A549 (cell line): ENCODE measurements around the gene VENTX. TPM values are rescaled to one million over a fixed set of nuclear protein-coding genes. Genes with fewer than 3 reads are reported as not detected.

Source experiments
- ATAC-seq, 2 experiments: fragments of 200-7000 bp in 1 of 2; fragments of >200 bp in 1 of 2; cut with Nextera tagmentation in 1 of 2; cut with Tn5 transposase in 1 of 2; 3 replicates each; pipeline versions ENCODE4 v1.8.0 to v1.9.1; 2018 to 2020; ENCODE audit warnings: mild to moderate bottlenecking in 1 of 2, moderate library complexity in 1 of 2
- CTCF ChIA-PET: fragments of 300-600 bp; sonication (Branson Sonifier 250); formaldehyde crosslinking; extraction: SDS; loops from one replicate; lab custom pipeline; 2021; ENCODE audit warnings: antibody characterized with exemption, inconsistent platforms; lab: Yijun Ruan, JAX
- POLR2A ChIA-PET: fragments of 350-600 bp; formaldehyde crosslinking; extraction: SDS; loops from one replicate; lab custom pipeline; 2021; ENCODE audit warnings: antibody characterized with exemption, inconsistent platforms; lab: Yijun Ruan, JAX
- DNase-seq, 2 experiments: peaks; one replicate each; pipeline versions ENCODE4 v3.0.0 to v3.0.0-alpha.2; 2011 to 2016; ENCODE audit warnings: low read depth in 1 of 2, low spot score in 1 of 2
- FAIRE-seq: peaks from 2 replicates; lab custom pipeline; 2011; peaks lifted over from hg19 to GRCh38; lab: Jason Lieb, UNC
- H3K27ac ChIP-seq, 2 experiments: fragments of >200 bp; sonication (Bioruptor Twin); formaldehyde crosslinking; 3 replicates each; pipeline ENCODE4 v1.5.1; 2016 to 2017
- H3K4me1 ChIP-seq: fragments of >200 bp; sonication (Bioruptor Twin); formaldehyde crosslinking; 3 replicates; pipeline ENCODE4 v1.6.1; 2016
- H3K4me2 ChIP-seq: fragments of >200 bp; sonication (Bioruptor Twin); formaldehyde crosslinking; 3 replicates; pipeline ENCODE4 v1.6.1; 2016
- H3K4me3 ChIP-seq: fragments of >200 bp; sonication (Bioruptor Twin); formaldehyde crosslinking; 3 replicates; pipeline ENCODE4 v1.5.1; 2016
- H3K9me3 ChIP-seq: fragments of >200 bp; sonication (Bioruptor Twin); formaldehyde crosslinking; 3 replicates; pipeline ENCODE4 v1.6.1; 2016
- ATOH8 ChIP-seq: fragments of 250-450 bp; sonication (Bioruptor Pico); IDR thresholded peaks from 2 replicates; pipeline ENCODE4 v1.5.0; 2020; ENCODE audit warnings: low read depth, mild to moderate bottlenecking, moderate library complexity
- BHLHE40 ChIP-seq: IDR thresholded peaks from 2 replicates; pipeline ENCODE4 v1.6.1; 2012; ENCODE audit warnings: low read depth, low read length, inconsistent platforms
- CTCF ChIP-seq: fragments of >200 bp; sonication (Bioruptor Twin); formaldehyde crosslinking; IDR thresholded peaks from 3 replicates; pipeline ENCODE4 v1.5.1; 2016
- E2F6 ChIP-seq: IDR thresholded peaks from 2 replicates; pipeline ENCODE4 v1.6.1; 2012; ENCODE audit warnings: low read depth, borderline replicate concordance
- EHF ChIP-seq: fragments of 250-450 bp; sonication (Bioruptor Pico); IDR thresholded peaks from 2 replicates; pipeline ENCODE4 v1.5.0; 2020; ENCODE audit warnings: mild to moderate bottlenecking
- EHMT2 ChIP-seq: fragments of 200-600 bp; sonication (generic); IDR thresholded peaks from 2 replicates; pipeline ENCODE4 v1.6.1; 2016; ENCODE audit warnings: antibody characterized with exemption, low read depth, mild to moderate bottlenecking, moderate library complexity
- ELK1 ChIP-seq: fragments of 150-350 bp; IDR thresholded peaks from 2 replicates; pipeline ENCODE4 v1.6.1; 2014; ENCODE audit warnings: low read depth, mild to moderate bottlenecking, low read length
- EP300 ChIP-seq, 2 experiments: fragments of >200 bp; sonication (Bioruptor Twin); formaldehyde crosslinking; IDR thresholded peaks; 2 replicates in 1 of 2; 3 replicates in 1 of 2; pipeline ENCODE4 v1.6.1; 2016 to 2017
- ESRRA ChIP-seq: fragments of 150-350 bp; IDR thresholded peaks from 2 replicates; pipeline ENCODE4 v1.6.1; 2014; ENCODE audit warnings: mild to moderate bottlenecking, low read length, borderline replicate concordance
- FOSB ChIP-seq: fragments of 250-450 bp; sonication (Bioruptor Pico); IDR thresholded peaks from 2 replicates; pipeline ENCODE4 v1.5.0; 2020; ENCODE audit warnings: mild to moderate bottlenecking, moderate library complexity
- FOXS1 ChIP-seq: fragments of 250-450 bp; sonication (Bioruptor Pico); IDR thresholded peaks from 2 replicates; pipeline ENCODE4 v1.5.0; 2020; ENCODE audit warnings: mild to moderate bottlenecking, moderate library complexity
- HES2 ChIP-seq: fragments of >200 bp; sonication (Bioruptor Twin); formaldehyde crosslinking; IDR thresholded peaks from 2 replicates; pipeline ENCODE4 v1.6.1; 2016
- HEYL ChIP-seq: fragments of 250-450 bp; sonication (Bioruptor Pico); IDR thresholded peaks from 2 replicates; pipeline ENCODE4 v1.8.0; 2021; ENCODE audit warnings: mild to moderate bottlenecking, moderate library complexity
- HOXB5 ChIP-seq: fragments of 250-450 bp; sonication (Bioruptor Pico); IDR thresholded peaks from 2 replicates; pipeline ENCODE4 v1.5.0; 2020; ENCODE audit warnings: mild to moderate bottlenecking, moderate library complexity
- JUNB ChIP-seq: fragments of >200 bp; sonication (Bioruptor Twin); formaldehyde crosslinking; IDR thresholded peaks from 2 replicates; pipeline ENCODE4 v1.6.1; 2016
- MAX ChIP-seq: IDR thresholded peaks from 2 replicates; pipeline ENCODE4 v1.6.1; 2012
- MYC ChIP-seq: IDR thresholded peaks from 2 replicates; pipeline ENCODE4 v1.6.1; 2012; ENCODE audit warnings: mild to moderate bottlenecking, inconsistent platforms, low read length, improper control_type of control experiment, borderline replicate concordance
- PBX3 ChIP-seq: IDR thresholded peaks from 2 replicates; pipeline ENCODE4 v1.6.1; 2012
- PHF8 ChIP-seq: fragments of 200-600 bp; sonication (generic); IDR thresholded peaks from 2 replicates; pipeline ENCODE4 v1.6.1; 2016; ENCODE audit warnings: low read depth, mild to moderate bottlenecking, antibody characterized with exemption, moderate library complexity, borderline replicate concordance
- POLR2A ChIP-seq: IDR thresholded peaks from 2 replicates; pipeline ENCODE4 v1.6.1; 2012; ENCODE audit warnings: mild to moderate bottlenecking, low read length
- RAD21 ChIP-seq, 2 experiments: fragments of >200 bp in 1 of 2; sonication (Bioruptor Twin) in 1 of 2; formaldehyde crosslinking in 1 of 2; IDR thresholded peaks in 1 of 2; conservative IDR thresholded peaks in 1 of 2; 2 replicates in 1 of 2; 3 replicates in 1 of 2; pipeline ENCODE4 v1.6.1; 2012 to 2018; ENCODE audit warnings: inconsistent platforms in 1 of 2
- RNF2 ChIP-seq: fragments of 200-600 bp; sonication (generic); IDR thresholded peaks from 2 replicates; pipeline ENCODE4 v1.6.1; 2016; ENCODE audit warnings: low read depth, mild to moderate bottlenecking, antibody characterized with exemption, moderate library complexity, borderline replicate concordance
- SMC3 ChIP-seq: fragments of >200 bp; sonication (Bioruptor Twin); formaldehyde crosslinking; IDR thresholded peaks from 3 replicates; pipeline ENCODE4 v1.6.1; 2018; ENCODE audit warnings: inconsistent platforms
- SREBF2 ChIP-seq: fragments of 450-650 bp; IDR thresholded peaks from 2 replicates; pipeline ENCODE4 v1.6.1; 2014; ENCODE audit warnings: mild to moderate bottlenecking, moderate library complexity
- TFCP2L1 ChIP-seq: fragments of 250-450 bp; sonication (Bioruptor Pico); IDR thresholded peaks from 2 replicates; pipeline ENCODE4 v1.5.0; 2021; ENCODE audit warnings: mild to moderate bottlenecking
- TP53 ChIP-seq: fragments of 250-450 bp; sonication (Bioruptor Pico); IDR thresholded peaks from 2 replicates; pipeline ENCODE4 v1.5.0; 2021; ENCODE audit warnings: mild to moderate bottlenecking, moderate library complexity
- ZC3H11A ChIP-seq: fragments of 450-650 bp; IDR thresholded peaks from 2 replicates; pipeline ENCODE4 v1.6.1; 2014; ENCODE audit warnings: antibody characterized with exemption, mild to moderate bottlenecking
- ZNF302 ChIP-seq: fragments of 250-450 bp; sonication (Bioruptor Pico); IDR thresholded peaks from 2 replicates; pipeline ENCODE4 v1.9.0; 2021; ENCODE audit warnings: inconsistent platforms, mild to moderate bottlenecking, moderate library complexity
- ZSCAN20 ChIP-seq: fragments of 250-450 bp; sonication (Bioruptor Pico); IDR thresholded peaks from 2 replicates; pipeline ENCODE4 v1.8.0; 2022; ENCODE audit warnings: mild to moderate bottlenecking, moderate library complexity
- WGBS: methylation state at CpG from one replicate; pipeline ENCODE4 v1.1.6; 2017; ENCODE audit errors: missing lambda C conversion rate; 5-methylcytosine and 5-hydroxymethylcytosine counted together
- polyA plus RNA-seq, 4 experiments: library from polyadenylated mRNA; depleted of rRNA in 3 of 4; stranded (reverse); fragments of >200 nt; fragmentation: RNase III in 1 of 4; extraction: RNeasy Plus Mini Kit Qiagen cat#74134 plus additional on column Dnase treatment in 1 of 4; gene quantifications; 2 replicates in 3 of 4; 3 replicates in 1 of 4; pipeline ENCODE4 v1.2.3, GENCODE V29; 2011 to 2017

Gene VENTX
- polyA plus RNA-seq, 2 of the 4 experiments (the other 2 are of a cell fraction), result not detected

- CTCF ChIA-PET, result interaction anchor here (1.7 to 3.1 kb wide), 2 partner anchors 13 to 37 kb away, joined by 3 to 9 read pairs; no protein-coding TSS in a partner anchor
These were observed 32.5 kb downstream of the VENTX start for GRCh38 chr10:133270204-133270603.

GRCh38 chr10:133270773-133271297, 33.2 kb downstream of the VENTX start:
- ChIA-PET CTCF (interaction anchor here (0.8 to 3.1 kb wide), 5 partner anchors 8 to 37 kb away, joined by 3 to 9 read pairs (median 3); no protein-coding TSS in a partner anchor), POLR2A (no interaction called here)
- no peak for ATAC-seq
- Histone ChIP-seq H3K4me1 (peaks cover under 1% of the 10 kb centered on the region; the same call in 1 of the 3 replicates), H3K4me2 (no peak overlapping the region), H3K4me3 (no peak overlapping the region), H3K27ac (no peak overlapping the region), H3K9me3 (no peaks in the 10 kb centered on the region)
- DNase-seq, result no peak
- WGBS, result no CpG with 5 or more reads among the region's 19 CpGs
- no peak for FAIRE-seq
- TF ChIP-seq HES2 (no peak), PBX3 (no peak), ZSCAN20 (CRISPR knock-in tag) (no peak), POLR2A (no peak), PHF8 (no peak), HEYL (CRISPR knock-in tag) (no peak), EP300 (IDR thresholded peaks at IDR 0.05) (no peak), EHMT2 (no peak), HOXB5 (CRISPR knock-in tag) (no peak), ESRRA (no peak), RAD21 (conservative IDR thresholded peaks at IDR 0.05 in 1 of 2, IDR thresholded peaks at IDR 0.05 in 1 of 2) (no peak), RNF2 (no peak), ZNF302 (CRISPR knock-in tag) (no peak), SMC3 (no peak), TP53 (no peak)

More at GRCh38 chr10:133270204-133270603, 32.5 kb downstream of the VENTX start:
- POLR2A ChIA-PET, result no interaction called here
- DNase-seq (no peak), ATAC-seq (no peak), FAIRE-seq (no peak)
- Histone ChIP-seq H3K4me1 (peaks cover 7% of the 10 kb centered on the region; the same call in 2 of the 3 replicates), H3K9me3 (no peaks in the 10 kb centered on the region), H3K4me2 (no peak overlapping the region)
- WGBS, result 84% methylated on average over 13 of the region's 20 CpGs
- TF ChIP-seq MAX (no peak), PHF8 (no peak), ELK1 (no peak), HEYL (CRISPR knock-in tag) (no peak), FOXS1 (CRISPR knock-in tag) (no peak), MYC (no peak), RNF2 (no peak), FOSB (CRISPR knock-in tag) (no peak), E2F6 (no peak), TFCP2L1 (CRISPR knock-in tag) (no peak), ATOH8 (no peak), ZSCAN20 (CRISPR knock-in tag) (no peak), BHLHE40 (no peak), POLR2A (no peak), SREBF2 (no peak), EHF (CRISPR knock-in tag) (no peak), TP53 (no peak), CTCF (no peak), JUNB (no peak), ZC3H11A (no peak)
- TF ChIP-seq, all 56 proteins: peak for 0
- H3K4me3 ChIP-seq, result no peak overlapping the region
- no peak overlapping the region for H3K27ac ChIP-seq
